LNCaP clone FGC (cell line): ENCODE data around the gene PGM1.

Source experiments
- DNase-seq: peaks from one replicate; pipeline ENCODE4 v3.0.0-alpha.2; 2011; ENCODE audit warnings: low read depth
- H3K4me3 ChIP-seq: 2 replicates; pipeline ENCODE4 v1.5.1; 2011; ENCODE audit warnings: mild to moderate bottlenecking, low read depth, low read length, control low read depth
- CTCF ChIP-seq: IDR thresholded peaks from 2 replicates; pipeline ENCODE4 v1.5.1; 2012; ENCODE audit warnings: mild to moderate bottlenecking; ENCODE audit not compliant: control insufficient read depth, insufficient read depth; ENCODE audit errors: extremely low read depth

Gene PGM1

GRCh38 chr1:63638471-63638870, 45.3 kb downstream of the PGM1 start:
- no peak for TF ChIP-seq CTCF
- H3K4me3 ChIP-seq, result no peak overlapping the region
- no peak for DNase-seq

GRCh38 chr1:63638875-63639274, 45.7 kb downstream of the PGM1 start:
- H3K4me3 ChIP-seq, result no peak overlapping the region
- TF ChIP-seq CTCF, result no peak
- DNase-seq, result no peak

DNA sequence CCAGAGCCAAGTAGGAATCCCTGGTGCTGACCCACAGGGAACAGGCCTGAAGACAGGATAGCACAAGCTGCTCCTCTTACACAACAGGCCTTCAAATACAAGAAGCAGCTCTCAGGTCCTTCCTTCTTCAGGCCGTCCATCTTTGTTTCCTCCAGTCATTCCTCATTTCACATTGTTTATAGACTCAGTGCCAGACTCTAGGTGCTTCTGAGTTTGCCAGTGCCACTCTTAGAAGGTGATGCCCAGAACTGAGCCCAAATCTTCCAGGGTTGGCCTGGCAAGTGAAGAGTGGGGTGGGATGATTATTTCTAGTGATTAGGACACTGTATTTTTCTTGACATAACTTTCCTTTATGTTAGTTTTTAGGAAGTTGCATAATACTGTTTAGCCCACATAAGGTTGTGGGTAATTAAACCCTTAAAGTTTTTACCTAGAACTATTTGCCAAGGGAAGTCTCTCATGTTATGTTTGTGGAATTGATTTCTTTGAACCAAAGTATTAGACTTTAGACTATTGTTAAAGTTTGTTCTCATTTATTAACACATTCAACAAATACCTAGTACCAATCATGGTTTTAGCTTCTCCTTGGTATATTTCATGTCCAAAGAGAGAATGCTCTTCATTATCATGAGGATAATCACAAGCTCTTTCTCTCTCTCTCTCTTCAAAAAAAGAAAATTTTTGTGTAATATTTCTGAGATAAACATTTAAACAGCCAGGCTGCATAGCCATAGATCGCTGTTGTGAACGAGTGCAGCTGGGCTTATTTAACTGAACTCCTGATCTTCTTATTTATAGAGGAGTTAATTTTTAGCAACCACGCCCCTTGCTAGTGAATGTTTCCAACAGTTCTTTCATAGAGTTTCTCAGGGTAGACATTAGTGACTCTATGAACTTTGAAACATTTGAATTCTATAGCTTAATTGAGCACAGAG, 47.7 kb downstream of the PGM1 start:
- no peak overlapping the region for H3K4me3 ChIP-seq
- no peak for DNase-seq
- no peak for TF ChIP-seq CTCF

GRCh38 chr1:63641615-63642014, 48.4 kb downstream of the PGM1 start:
- TF ChIP-seq CTCF, result no peak
- DNase-seq, result no peak
- no peak overlapping the region for H3K4me3 ChIP-seq

DNA sequence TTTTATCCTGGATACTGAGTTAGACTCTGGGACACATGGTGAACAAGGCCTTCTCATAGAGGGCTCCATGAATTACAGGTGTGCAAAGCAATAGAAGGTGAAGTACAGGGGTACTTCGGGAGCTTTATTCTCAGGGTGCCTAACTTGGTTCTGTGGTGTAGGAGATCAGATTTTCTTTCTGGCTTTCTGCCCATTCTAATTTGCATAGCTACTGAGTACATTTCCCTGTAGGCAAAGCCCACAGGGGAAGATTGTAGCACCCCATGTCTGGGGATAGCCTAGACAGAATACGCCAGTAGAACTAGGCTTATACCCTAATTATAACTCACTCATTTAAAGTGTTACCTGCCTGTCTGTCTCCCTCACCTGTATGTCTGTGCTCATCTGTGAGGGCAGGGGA, 49.7 kb downstream of the PGM1 start:
- no peak for DNase-seq
- no peak overlapping the region for H3K4me3 ChIP-seq
- TF ChIP-seq CTCF, result no peak

GRCh38 chr1:63643517-63643916, 50.3 kb downstream of the PGM1 start:
- no peak for TF ChIP-seq CTCF
- DNase-seq, result no peak
- H3K4me3 ChIP-seq, result no peak overlapping the region

DNA sequence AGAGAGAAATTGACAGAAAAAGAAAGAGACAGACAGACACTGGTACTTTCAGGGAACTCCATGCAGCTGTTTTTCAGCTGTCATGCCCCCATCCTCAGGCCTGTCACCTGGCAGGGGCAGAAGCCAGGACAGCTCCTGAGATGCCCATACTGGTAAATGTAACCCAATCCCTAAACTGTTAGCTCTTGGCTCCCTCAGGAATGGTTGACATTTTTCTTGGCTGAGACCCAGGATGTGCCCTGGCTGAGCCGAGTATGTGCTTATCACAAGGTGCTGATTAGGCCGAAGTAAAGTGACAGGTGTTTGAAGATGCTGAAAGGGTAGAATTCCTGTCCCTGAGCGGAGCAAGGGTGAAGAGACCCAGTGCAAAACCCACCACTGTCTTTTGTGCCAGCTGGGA, 50.7 kb downstream of the PGM1 start:
- no peak overlapping the region for H3K4me3 ChIP-seq
- no peak for TF ChIP-seq CTCF
- peak; percentile 13 for DNase-seq
